GM12878 (cell line): Measurements from ENCODE around the gene BTBD9. TPM values are rescaled to one million over a fixed set of nuclear protein-coding genes. Genes with fewer than 3 reads are reported as not detected.

Experiments
- ETV6 ChIP-seq, 2 experiments: fragments of 450-650 bp in 1 of 2; IDR thresholded peaks in 1 of 2; conservative IDR thresholded peaks in 1 of 2; 2 replicates each; pipeline ENCODE4 v1.6.1; 2014; ENCODE audit warnings: antibody characterized with exemption in 1 of 2, borderline replicate concordance in 1 of 2, low read depth in 1 of 2, mild to moderate bottlenecking in 1 of 2, moderate library complexity in 1 of 2
- PML ChIP-seq: IDR thresholded peaks from 2 replicates; pipeline ENCODE4 v1.6.1; 2012; ENCODE audit warnings: low read length, inconsistent platforms
- ZNF207 ChIP-seq: fragments of 450-650 bp; IDR thresholded peaks from 2 replicates; pipeline ENCODE4 v1.6.1; 2014; ENCODE audit warnings: antibody characterized with exemption, mild to moderate bottlenecking, borderline replicate concordance
- ZNF622 ChIP-seq: fragments of 450-650 bp; IDR thresholded peaks from 2 replicates; pipeline ENCODE4 v1.6.1; 2017; ENCODE audit warnings: mild to moderate bottlenecking, inconsistent platforms
- polyA plus RNA-seq, 11 experiments: library from polyadenylated mRNA; depleted of rRNA in 4 of 11; unstranded in 6 of 11; stranded (reverse) in 5 of 11; fragments of >200 nt; fragmentation: Nextera tagmentation in 4 of 11; fragmentation: Illumina TruSeq in 1 of 11; extraction: Ambion mirVana in 4 of 11; extraction: Trizol in 1 of 11; gene quantifications; 1 replicate in 1 of 11; 2 replicates in 10 of 11; pipeline versions ENCODE4 v1.2.1 to v1.2.3, GENCODE V29; 2011 to 2016; ENCODE audit warnings: inconsistent platforms in 2 of 11, missing spikeins in 2 of 11, low read depth in 1 of 11
- small RNA-seq: library from RNA; depleted of rRNA; stranded (forward); fragments of <200 nt; gene quantifications from one replicate; pipeline ENCODE3, GENCODE V24; 2014
- total RNA-seq, 4 experiments: library from RNA; depleted of rRNA in 3 of 4; stranded (reverse); fragments of >200 nt in 3 of 4; fragmentation: Illumina TruSeq in 1 of 4; extraction: Trizol in 1 of 4; gene quantifications; 2 replicates each; pipeline versions ENCODE4 v1.2.1 to v1.2.3, GENCODE V29; 2013 to 2021

The BTBD9 gene
- total and polyA plus RNA-seq, 10 of the 15 experiments (the other 5 are each of a cell fraction or from before 2014, with no cell fraction given), result 0.22 to 8.6 (median 4.6) TPM

DNA sequence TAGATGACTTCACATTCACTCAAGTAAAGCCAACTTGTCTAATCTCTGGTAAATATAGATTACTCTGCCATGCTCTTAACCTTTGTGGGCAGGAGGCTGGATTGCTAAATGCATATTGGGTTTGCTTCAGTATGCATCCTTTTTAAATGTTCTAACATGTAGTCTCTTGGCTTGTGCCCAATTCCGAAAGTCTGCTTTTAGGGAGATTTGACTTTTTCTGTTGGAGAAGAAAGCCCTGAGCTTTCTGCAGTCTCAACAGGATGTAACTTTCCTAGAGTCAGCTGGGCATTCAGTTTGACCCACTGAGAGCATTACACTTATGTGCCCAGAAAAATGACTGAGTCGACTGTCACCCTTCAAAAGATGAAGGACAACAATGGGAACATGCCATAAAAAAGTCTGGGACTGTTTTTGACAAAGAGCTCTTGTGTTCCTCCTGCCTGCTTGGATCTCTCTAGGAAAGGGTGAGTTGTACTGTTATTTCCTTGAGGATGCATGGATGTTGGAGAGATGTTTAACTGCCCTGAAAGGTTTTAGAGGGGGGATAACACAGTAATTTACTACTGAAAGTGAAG lies 520.9 kb downstream of the BTBD9 start (continued):
- TF ChIP-seq PML, result no peak
- no peak for TF ChIP-seq ETV6 (conservative IDR thresholded peaks at IDR 0.05 in 1 of 2, IDR thresholded peaks at IDR 0.05 in 1 of 2; ENCODE audit: borderline replicate concordance in 1 of 2, low read depth in 1 of 2)
- TF ChIP-seq ZNF622, result no peak
- TF ChIP-seq ZNF207, result no peak
- TF ChIP-seq, all 136 proteins: peak for 0

Small RNA genes lying within 50 kb of the gene (small RNA-seq; reads per million reads assigned to genes)
- gene RF00019, result not detected
- not detected for gene RF00279

Other genes starting within 250 kb of the BTBD9 start
- gene GLO1, start 63.2 kb upstream of the BTBD9 start, total RNA-seq (2014; rRNA removed), result 151 and 203 TPM in 2 replicates
- gene GLO1, start 63.2 kb upstream of the BTBD9 start, total RNA-seq (2014; rRNA removed; fragmentation: Illumina TruSeq; extraction: Trizol), result 166 and 174 TPM in 2 replicates
- gene GLO1, start 63.2 kb upstream of the BTBD9 start, total RNA-seq (2021), result 108 and 110 TPM in 2 replicates
- gene GLO1, start 63.2 kb upstream of the BTBD9 start, polyA plus RNA-seq (2011; rRNA removed), result 148 and 215 TPM in 2 replicates
- 190 and 242 TPM in 2 replicates for gene GLO1, start 63.2 kb upstream of the BTBD9 start, polyA plus RNA-seq (2014; fragmentation: Illumina TruSeq; extraction: Trizol)
- 100 to 1,000 TPM; 105 to 133 TPM for gene GLO1, start 63.2 kb upstream of the BTBD9 start, polyA plus RNA-seq (2014; fragmentation: Nextera tagmentation; extraction: Ambion mirVana)
- 116 and 141 TPM in 2 replicates for gene GLO1, start 63.2 kb upstream of the BTBD9 start, polyA plus RNA-seq (2014; rRNA removed)
- 100 to 1,000 TPM; 207 to 227 TPM for gene GLO1, start 63.2 kb upstream of the BTBD9 start, polyA plus RNA-seq (2016; fragmentation: Nextera tagmentation; extraction: Ambion mirVana)
- 0.11 and 0.34 TPM in 2 replicates for gene DNAH8, start 75.4 kb upstream of the BTBD9 start, total RNA-seq (2014; rRNA removed)
- 0.18 and 0.31 TPM in 2 replicates for gene DNAH8, start 75.4 kb upstream of the BTBD9 start, total RNA-seq (2014; rRNA removed; fragmentation: Illumina TruSeq; extraction: Trizol)
- 0.11 and 0.21 TPM in 2 replicates for gene DNAH8, start 75.4 kb upstream of the BTBD9 start, total RNA-seq (2021)
- not detected in 2 replicates for gene DNAH8, start 75.4 kb upstream of the BTBD9 start, polyA plus RNA-seq (2011; rRNA removed)
- 0.10 and 0.14 TPM in 2 replicates for gene DNAH8, start 75.4 kb upstream of the BTBD9 start, polyA plus RNA-seq (2014; fragmentation: Illumina TruSeq; extraction: Trizol)
- gene DNAH8, start 75.4 kb upstream of the BTBD9 start, polyA plus RNA-seq (2014; fragmentation: Nextera tagmentation; extraction: Ambion mirVana), result under 1 TPM; 0.02 to 0.04 TPM
- 0.05 TPM in 2 replicates for gene DNAH8, start 75.4 kb upstream of the BTBD9 start, polyA plus RNA-seq (2014; rRNA removed)
- gene DNAH8, start 75.4 kb upstream of the BTBD9 start, polyA plus RNA-seq (2016; fragmentation: Nextera tagmentation; extraction: Ambion mirVana), result not detected